Activated naive CD4-positive, alpha-beta T cell treated with Interleukin-2 at 50 U/mL for 16 hours (primary cell): Measurements from ENCODE around the gene TRMU.

Experiments
- DNase-seq: peaks from one replicate; pipeline ENCODE4 v3.0.0-alpha.2; 2020

TRMU gene

DNA sequence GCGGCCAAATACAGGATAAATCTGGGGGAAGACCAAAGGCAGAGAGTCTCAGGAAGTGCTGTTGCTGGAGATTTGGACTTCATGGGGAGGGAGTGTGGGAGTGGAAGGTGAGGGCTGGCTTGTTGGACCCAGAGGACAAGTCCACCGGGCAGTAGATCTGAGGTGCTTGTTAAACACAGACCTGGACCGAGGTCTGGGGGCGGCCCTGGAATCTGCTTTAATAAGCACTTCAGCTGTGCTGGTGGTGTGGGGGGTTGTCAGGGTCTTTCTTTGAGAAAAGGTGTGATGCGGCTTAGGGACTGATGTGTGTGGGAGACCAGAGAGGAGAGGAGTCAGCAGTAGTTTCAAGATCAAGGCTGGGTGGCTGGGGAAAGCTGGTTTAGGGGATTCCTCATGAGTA lies 4.4 kb downstream of the TRMU start:
- no peak for DNase-seq

GRCh38 chr22:46340676-46341075 lies 5.2 kb downstream of the TRMU start:
- no peak for DNase-seq

GRCh38 chr22:46346680-46347405 lies 11.3 kb downstream of the TRMU start:
- no peak for DNase-seq

DNA sequence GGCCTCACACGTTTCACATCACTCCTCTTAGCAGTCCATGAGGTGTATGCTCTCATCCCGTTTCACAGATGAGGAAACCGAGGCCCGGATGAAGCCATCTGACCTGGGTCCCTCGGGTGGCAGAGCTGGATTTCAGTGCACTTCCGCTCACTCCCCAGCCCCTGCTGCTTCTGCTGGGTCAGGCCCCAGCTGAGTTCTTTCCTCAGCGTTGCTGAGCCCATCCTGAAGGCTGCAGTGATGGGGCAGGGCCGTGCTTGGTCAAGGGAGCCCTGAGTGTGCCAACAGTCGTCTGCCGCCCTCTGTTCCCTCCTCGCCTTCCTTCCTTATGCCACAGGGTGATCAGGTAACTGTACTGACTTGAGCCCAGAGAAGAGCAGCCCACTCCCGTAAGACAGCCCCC lies 12.1 kb downstream of the TRMU start:
- DNase-seq = no peak

GRCh38 chr22:46348099-46348695 lies 12.7 kb downstream of the TRMU start:
- DNase-seq = no peak

DNA sequence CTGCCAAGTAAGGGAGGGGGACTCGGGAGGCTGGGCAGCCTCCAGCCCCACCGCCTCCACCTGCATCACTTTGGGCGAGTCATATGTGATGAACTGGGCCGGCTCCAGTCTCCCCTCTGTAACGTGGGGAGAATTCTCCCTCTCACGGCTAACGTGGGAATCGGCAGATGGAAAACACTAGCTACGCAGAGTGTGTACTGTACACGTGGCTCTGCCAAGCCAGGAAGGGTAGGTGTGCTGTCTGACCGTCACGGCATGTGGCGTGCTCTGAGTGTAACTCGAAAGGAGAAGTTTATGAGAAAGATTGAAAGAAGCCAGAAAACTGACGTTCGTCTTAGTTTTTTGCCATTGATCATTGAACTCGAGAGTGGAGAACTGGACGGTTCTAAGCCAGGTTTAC lies 13.7 kb downstream of the TRMU start:
- no peak for DNase-seq

GRCh38 chr22:46349681-46350080 lies 14.2 kb downstream of the TRMU start:
- no peak for DNase-seq

- DNase-seq = no peak
These were observed 14.6 kb downstream of the TRMU start for GRCh38 chr22:46350121-46350520.

- no peak for DNase-seq
These were observed 15.1 kb downstream of the TRMU start for GRCh38 chr22:46350646-46351045.

- no peak for DNase-seq
These were observed 15.7 kb downstream of the TRMU start for GRCh38 chr22:46351131-46351735.

GRCh38 chr22:46351767-46352166 lies 16.3 kb downstream of the TRMU start:
- DNase-seq = no peak

DNA sequence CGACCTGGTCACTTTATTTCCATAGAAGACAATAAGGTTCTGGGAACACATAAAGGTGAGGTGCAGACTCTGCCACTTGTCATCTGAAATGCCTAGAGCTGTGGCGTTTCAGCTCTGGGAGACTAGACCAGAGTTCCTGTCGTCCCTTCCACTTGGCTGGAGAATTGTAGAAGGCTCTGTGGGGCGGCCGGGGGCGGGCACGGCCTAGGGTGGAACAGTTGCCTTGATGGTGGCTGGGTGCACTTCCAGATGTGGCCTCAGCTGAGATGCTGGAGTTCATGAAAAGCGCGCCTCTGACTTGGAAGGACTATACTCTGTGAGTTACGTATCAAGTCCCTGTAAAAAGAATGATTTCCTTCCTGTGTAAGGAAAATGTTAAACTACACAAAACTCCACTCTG lies 16.8 kb downstream of the TRMU start:
- DNase-seq = no peak

GRCh38 chr22:46352691-46353386 lies 17.3 kb downstream of the TRMU start:
- DNase-seq = no peak

DNA sequence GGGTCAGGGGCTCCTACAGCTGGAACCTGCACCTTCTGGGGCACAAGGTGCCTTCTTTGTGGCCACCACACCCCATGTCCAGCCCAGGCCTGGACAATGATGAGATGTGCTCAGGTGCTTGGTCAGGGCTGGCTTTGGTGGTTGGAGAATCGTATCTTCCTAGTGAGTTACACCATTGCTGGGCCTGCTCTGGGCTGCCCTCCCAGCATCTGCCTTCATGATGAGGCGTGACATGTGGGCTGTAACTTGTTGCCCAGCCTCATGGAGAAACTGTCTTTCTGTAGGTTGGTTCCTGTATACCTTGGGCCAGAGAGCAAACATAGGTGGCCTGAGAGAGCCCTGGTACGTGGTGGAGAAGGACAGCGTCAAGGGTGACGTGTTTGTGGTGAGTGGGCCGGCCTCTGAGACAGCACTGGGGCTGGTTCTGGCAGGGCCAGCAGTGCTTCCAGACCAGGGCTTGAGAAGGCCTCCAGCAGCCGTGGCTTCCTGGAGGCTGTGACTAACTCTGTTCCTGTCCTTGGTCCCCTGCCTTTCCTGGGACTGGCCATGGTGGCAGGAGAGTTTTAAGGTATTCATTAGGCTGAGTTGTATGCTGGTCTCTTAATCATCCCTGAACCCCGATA lies 18.1 kb downstream of the TRMU start:
- no peak for DNase-seq

GRCh38 chr22:46354176-46354992 lies 18.9 kb downstream of the TRMU start:
- DNase-seq = no peak

- DNase-seq = no peak
These were observed 19.4 kb downstream of the TRMU start for GRCh38 chr22:46354993-46355305.

GRCh38 chr22:46355369-46355995 lies 20.0 kb downstream of the TRMU start:
- peak; percentile 57 for DNase-seq

DNA sequence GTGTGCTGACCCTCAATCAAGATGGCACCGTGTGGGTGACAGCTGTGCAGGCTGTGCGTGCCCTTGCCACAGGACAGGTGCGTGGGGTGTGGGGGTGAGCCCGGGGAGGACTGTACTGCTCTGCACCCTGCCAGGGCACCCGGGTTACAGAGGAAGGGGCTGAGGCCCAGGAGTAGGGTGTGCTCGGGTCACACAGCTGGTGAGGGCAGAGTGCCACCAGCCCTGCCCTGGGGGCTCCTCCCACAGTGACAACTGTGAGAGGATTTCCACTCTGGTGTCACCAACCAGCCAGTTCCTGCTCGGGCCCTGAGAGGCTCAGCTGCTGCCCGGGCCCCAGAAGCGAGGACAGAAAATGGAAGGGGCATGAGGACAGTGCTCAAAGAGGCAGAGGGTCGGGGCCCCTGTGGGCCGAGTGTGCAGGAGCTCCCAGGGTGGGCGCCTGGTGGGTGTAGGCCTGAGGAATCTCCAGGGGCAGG lies 20.5 kb downstream of the TRMU start:
- DNase-seq = no peak

GRCh38 chr22:46356496-46357480 lies 21.3 kb downstream of the TRMU start:
- no peak for DNase-seq

GRCh38 chr22:46357711-46358520 lies 22.4 kb downstream of the TRMU start:
- no peak for DNase-seq
